ENCODE results near the gene DCLRE1A.
"Not testable (repeated sequence)": the region's sequence is repeated elsewhere in the genome, so short reads cannot be mapped to it uniquely, and the experiment has no call there.

DCLRE1A gene

DNA sequence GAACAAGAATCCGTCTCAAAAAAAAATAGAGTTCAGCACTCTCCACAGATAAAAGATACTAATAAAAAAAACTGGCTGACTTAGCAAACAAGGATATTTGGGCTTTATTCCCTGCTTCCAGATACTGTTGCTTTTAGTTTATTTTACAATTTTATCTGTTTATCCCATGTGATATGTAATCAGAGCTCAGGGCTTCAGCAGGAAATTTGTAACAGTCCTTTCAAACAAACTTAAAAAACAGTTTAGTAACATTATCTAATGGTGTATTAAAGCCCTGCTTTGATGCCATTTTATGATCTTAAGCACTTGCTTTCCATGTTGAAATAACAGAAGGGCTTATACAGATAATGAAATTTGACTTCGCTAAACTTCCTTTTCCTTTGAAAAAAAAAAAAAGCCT, 28.1 kb downstream of the DCLRE1A start:
- Histone ChIP-seq H3K4me3 (ENCODE audit: low read length, poor library complexity, severe bottlenecking) (no peak overlapping the region), H4K20me1 (ENCODE audit: insufficient read depth, low read length, poor library complexity, severe bottlenecking) (no peaks in the 10 kb centered on the region), H2AFZ (ENCODE audit: low read length) (no peak overlapping the region), H3F3A (ENCODE audit: low read depth) (no peaks in the 10 kb centered on the region), H3K9me3 (ENCODE audit: insufficient read depth, low read depth, low read length) (no peaks in the 10 kb centered on the region), H3K36me3 (ENCODE audit: insufficient read depth, low read length) (no peaks in the 10 kb centered on the region), H3K9ac (ENCODE audit: low read depth, low read length, poor library complexity, severe bottlenecking) (no peak overlapping the region), H3K27me3 (ENCODE audit: insufficient read depth, low read length, poor library complexity, severe bottlenecking) (no peaks in the 10 kb centered on the region), H3K79me2 (ENCODE audit: insufficient read depth, low read length) (no peaks in the 10 kb centered on the region), H3K4me2 (ENCODE audit: low read depth, low read length, poor library complexity, severe bottlenecking) (no peak overlapping the region), H3K4me1 (ENCODE audit: insufficient read depth, low read length, poor library complexity, severe bottlenecking) (peaks cover 15% of the 10 kb centered on the region), H3K9me2 (replicated peaks; ENCODE audit: low read depth, low read length) (no peaks in the 10 kb centered on the region)
- TF ChIP-seq, protein P1, sequence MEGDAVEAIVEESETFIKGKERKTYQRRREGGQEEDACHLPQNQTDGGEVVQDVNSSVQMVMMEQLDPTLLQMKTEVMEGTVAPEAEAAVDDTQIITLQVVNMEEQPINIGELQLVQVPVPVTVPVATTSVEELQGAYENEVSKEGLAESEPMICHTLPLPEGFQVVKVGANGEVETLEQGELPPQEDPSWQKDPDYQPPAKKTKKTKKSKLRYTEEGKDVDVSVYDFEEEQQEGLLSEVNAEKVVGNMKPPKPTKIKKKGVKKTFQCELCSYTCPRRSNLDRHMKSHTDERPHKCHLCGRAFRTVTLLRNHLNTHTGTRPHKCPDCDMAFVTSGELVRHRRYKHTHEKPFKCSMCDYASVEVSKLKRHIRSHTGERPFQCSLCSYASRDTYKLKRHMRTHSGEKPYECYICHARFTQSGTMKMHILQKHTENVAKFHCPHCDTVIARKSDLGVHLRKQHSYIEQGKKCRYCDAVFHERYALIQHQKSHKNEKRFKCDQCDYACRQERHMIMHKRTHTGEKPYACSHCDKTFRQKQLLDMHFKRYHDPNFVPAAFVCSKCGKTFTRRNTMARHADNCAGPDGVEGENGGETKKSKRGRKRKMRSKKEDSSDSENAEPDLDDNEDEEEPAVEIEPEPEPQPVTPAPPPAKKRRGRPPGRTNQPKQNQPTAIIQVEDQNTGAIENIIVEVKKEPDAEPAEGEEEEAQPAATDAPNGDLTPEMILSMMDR (conservative IDR thresholded peaks at IDR 0.05; ENCODE audit: low read length) = no peak

- H3K79me2 ChIP-seq (ENCODE audit: insufficient read depth, low read length) = no peaks in the 10 kb centered on the region
- no peaks in the 10 kb centered on the region for H3K9me2 ChIP-seq (replicated peaks; ENCODE audit: low read depth, low read length)
- no peak overlapping the region for H3K9ac ChIP-seq (ENCODE audit: low read depth, low read length, poor library complexity, severe bottlenecking)
- no peaks in the 10 kb centered on the region for H3K36me3 ChIP-seq (ENCODE audit: insufficient read depth, low read length)
- H3K27me3 ChIP-seq (ENCODE audit: insufficient read depth, low read length, poor library complexity, severe bottlenecking) = no peaks in the 10 kb centered on the region
- H3K4me3 ChIP-seq (ENCODE audit: low read length, poor library complexity, severe bottlenecking) = no peak overlapping the region
- no peak overlapping the region for H3K4me2 ChIP-seq (ENCODE audit: low read depth, low read length, poor library complexity, severe bottlenecking)
- no peaks in the 10 kb centered on the region for H3K9me3 ChIP-seq (ENCODE audit: insufficient read depth, low read depth, low read length)
- no peak for TF ChIP-seq EZH2phosphoT487 (IDR thresholded peaks at IDR 0.05; ENCODE audit: borderline replicate concordance)
- TF ChIP-seq, protein P1 (conservative IDR thresholded peaks at IDR 0.05; ENCODE audit: low read length) = no peak
- peaks cover 15% of the 10 kb centered on the region for H3K4me1 ChIP-seq (ENCODE audit: insufficient read depth, low read length, poor library complexity, severe bottlenecking)
- H3F3A ChIP-seq (ENCODE audit: low read depth) = no peaks in the 10 kb centered on the region
- H2AFZ ChIP-seq (ENCODE audit: low read length) = no peak overlapping the region
- no peaks in the 10 kb centered on the region for H4K20me1 ChIP-seq (ENCODE audit: insufficient read depth, low read length, poor library complexity, severe bottlenecking)
These were observed 30.5 kb downstream of the DCLRE1A start for GRCh38 chr10:113823389-113823788.

DNA sequence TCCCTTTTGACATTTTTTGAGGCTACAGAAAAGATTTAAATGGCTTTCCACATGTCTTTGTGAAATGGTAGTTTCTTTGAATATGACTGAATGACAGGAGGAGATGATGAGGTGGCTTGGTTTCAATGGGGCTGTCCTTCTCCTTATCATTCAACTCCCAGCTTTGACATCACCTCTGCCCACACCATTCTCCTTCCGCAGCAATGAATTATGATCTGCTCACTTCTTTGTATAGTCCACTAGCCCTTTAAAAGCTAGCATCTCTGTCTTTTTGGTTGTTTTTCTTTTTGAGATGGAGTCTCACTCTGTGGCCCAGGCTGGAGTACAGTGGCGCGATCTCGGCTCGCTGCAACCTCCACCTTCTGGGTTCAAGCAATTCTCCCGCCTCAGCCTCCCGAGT, 31.7 kb downstream of the DCLRE1A start:
- H3K27me3 ChIP-seq (ENCODE audit: insufficient read depth, low read length, poor library complexity, severe bottlenecking) = no peaks in the 10 kb centered on the region
- H3K4me2 ChIP-seq (ENCODE audit: low read depth, low read length, poor library complexity, severe bottlenecking) = no peak overlapping the region
- no peak overlapping the region for H2AFZ ChIP-seq (ENCODE audit: low read length)
- H3K36me3 ChIP-seq (ENCODE audit: insufficient read depth, low read length) = no peaks in the 10 kb centered on the region
- H3K4me1 ChIP-seq (ENCODE audit: insufficient read depth, low read length, poor library complexity, severe bottlenecking) = peaks cover 15% of the 10 kb centered on the region
- H4K20me1 ChIP-seq (ENCODE audit: insufficient read depth, low read length, poor library complexity, severe bottlenecking) = no peaks in the 10 kb centered on the region
- H3K9me2 ChIP-seq (replicated peaks; ENCODE audit: low read depth, low read length) = no peaks in the 10 kb centered on the region
- no peak for TF ChIP-seq EZH2phosphoT487 (IDR thresholded peaks at IDR 0.05; ENCODE audit: borderline replicate concordance)
- TF ChIP-seq, protein P1 (conservative IDR thresholded peaks at IDR 0.05; ENCODE audit: low read length) = no peak
- no peaks in the 10 kb centered on the region for H3K9me3 ChIP-seq (ENCODE audit: insufficient read depth, low read depth, low read length)
- H3K9ac ChIP-seq (ENCODE audit: low read depth, low read length, poor library complexity, severe bottlenecking) = no peak overlapping the region
- no peaks in the 10 kb centered on the region for H3F3A ChIP-seq (ENCODE audit: low read depth)
- no peak overlapping the region for H3K4me3 ChIP-seq (ENCODE audit: low read length, poor library complexity, severe bottlenecking)
- H3K79me2 ChIP-seq (ENCODE audit: insufficient read depth, low read length) = no peaks in the 10 kb centered on the region

DNA sequence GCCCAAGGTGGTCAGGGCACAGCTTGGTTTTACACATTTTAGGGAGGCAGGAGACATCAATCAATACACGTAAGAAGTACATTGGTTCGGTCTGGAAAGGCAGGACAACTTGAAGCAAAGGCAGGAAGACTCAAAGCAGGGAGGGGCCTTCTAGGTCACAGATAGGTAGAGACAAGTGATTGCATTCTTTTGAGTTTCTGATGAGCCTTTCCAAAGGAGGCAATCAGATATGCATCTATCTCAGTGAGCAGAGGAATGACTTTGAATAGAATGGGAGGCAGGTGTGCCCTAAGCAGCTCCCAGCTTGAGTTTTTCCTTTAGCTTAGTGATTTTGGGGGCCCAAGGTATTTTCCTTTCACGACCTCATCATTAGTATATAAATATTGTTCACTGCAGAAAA, 32.6 kb downstream of the DCLRE1A start:
- H3K36me3 ChIP-seq (ENCODE audit: insufficient read depth, low read length); H2AFZ ChIP-seq (ENCODE audit: low read length); H3K9me3 ChIP-seq (ENCODE audit: insufficient read depth, low read depth, low read length); H3K9me2 ChIP-seq (replicated peaks; ENCODE audit: low read depth, low read length); H3K9ac ChIP-seq (ENCODE audit: low read depth, low read length, poor library complexity, severe bottlenecking); H3K27me3 ChIP-seq (ENCODE audit: insufficient read depth, low read length, poor library complexity, severe bottlenecking); H3K4me3 ChIP-seq (ENCODE audit: low read length, poor library complexity, severe bottlenecking); H3K4me2 ChIP-seq (ENCODE audit: low read depth, low read length, poor library complexity, severe bottlenecking); H4K20me1 ChIP-seq (ENCODE audit: insufficient read depth, low read length, poor library complexity, severe bottlenecking); H3K79me2 ChIP-seq (ENCODE audit: insufficient read depth, low read length); H3F3A ChIP-seq (ENCODE audit: low read depth): not testable (repeated sequence)
- peaks cover 15% of the 10 kb centered on the region for H3K4me1 ChIP-seq (ENCODE audit: insufficient read depth, low read length, poor library complexity, severe bottlenecking)
